Neutrophil (primary cell): ENCODE data around the gene FAT1.

Experiments used
- H3K27ac ChIP-seq: fragments of 200-600 bp; sonication (generic); 2 replicates; pipeline ENCODE4 v1.5.1; 2016; ENCODE audit warnings: mild to moderate bottlenecking, moderate library complexity
- H3K27me3 ChIP-seq: fragments of 200-600 bp; sonication (generic); 2 replicates; pipeline ENCODE4 v1.6.0; 2016; ENCODE audit warnings: mild to moderate bottlenecking
- H3K36me3 ChIP-seq: fragments of 200-600 bp; sonication (generic); 2 replicates; pipeline ENCODE4 v1.5.1; 2017
- H3K4me1 ChIP-seq, 2 experiments: fragments of 200-600 bp in 1 of 2; sonication (generic) in 1 of 2; 1 replicate in 1 of 2; 2 replicates in 1 of 2; pipeline versions ENCODE4 v1.5.1 to v1.6.1; 2013 to 2016; ENCODE audit warnings: low read depth in 1 of 2, low read length in 1 of 2, mild to moderate bottlenecking in 1 of 2, moderate library complexity in 1 of 2; ENCODE audit not compliant: control insufficient read depth in 1 of 2, insufficient read depth in 1 of 2
- H3K4me3 ChIP-seq, 2 experiments: fragments of 200-600 bp in 1 of 2; sonication (generic) in 1 of 2; 1 replicate in 1 of 2; 2 replicates in 1 of 2; pipeline ENCODE4 v1.5.1; 2013 to 2016; ENCODE audit warnings: low read depth in 1 of 2, low read length in 1 of 2, mild to moderate bottlenecking in 1 of 2, moderate library complexity in 1 of 2
- H3K9me3 ChIP-seq: fragments of 200-600 bp; sonication (generic); 2 replicates; pipeline ENCODE4 v1.5.1; 2016
- CTCF ChIP-seq: fragments of 200-600 bp; sonication (generic); IDR thresholded peaks from 2 replicates; pipeline ENCODE4 v1.5.1; 2016; ENCODE audit warnings: antibody characterized with exemption

The FAT1 gene

DNA sequence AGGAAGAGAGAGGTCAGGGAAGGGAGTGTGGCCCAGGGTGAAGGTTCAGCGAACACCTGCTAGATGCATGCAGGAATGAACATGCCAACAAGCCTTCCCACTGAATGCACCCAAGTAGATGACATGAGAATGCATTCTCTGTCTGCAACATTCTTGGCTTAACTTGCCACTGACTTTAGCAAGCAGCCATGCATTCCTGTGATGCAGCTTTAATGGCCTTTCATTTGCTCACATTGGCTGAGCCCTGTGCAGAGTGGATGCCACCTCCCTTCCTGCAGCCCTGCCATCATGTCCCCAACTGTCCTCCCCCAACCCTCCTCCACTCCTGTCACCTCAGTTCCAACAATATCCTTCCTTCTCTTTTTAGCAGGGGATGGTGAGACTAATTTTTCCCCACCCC, 143.0 kb downstream of the FAT1 start:
- no peaks in the 10 kb centered on the region for H3K36me3 ChIP-seq
- no peaks in the 10 kb centered on the region for H3K4me1 ChIP-seq
- no peak overlapping the region for H3K27ac ChIP-seq
- H3K9me3 ChIP-seq, result no peaks in the 10 kb centered on the region
- no peak overlapping the region for H3K4me3 ChIP-seq
- TF ChIP-seq CTCF, result no peak
- no peaks in the 10 kb centered on the region for H3K27me3 ChIP-seq

DNA sequence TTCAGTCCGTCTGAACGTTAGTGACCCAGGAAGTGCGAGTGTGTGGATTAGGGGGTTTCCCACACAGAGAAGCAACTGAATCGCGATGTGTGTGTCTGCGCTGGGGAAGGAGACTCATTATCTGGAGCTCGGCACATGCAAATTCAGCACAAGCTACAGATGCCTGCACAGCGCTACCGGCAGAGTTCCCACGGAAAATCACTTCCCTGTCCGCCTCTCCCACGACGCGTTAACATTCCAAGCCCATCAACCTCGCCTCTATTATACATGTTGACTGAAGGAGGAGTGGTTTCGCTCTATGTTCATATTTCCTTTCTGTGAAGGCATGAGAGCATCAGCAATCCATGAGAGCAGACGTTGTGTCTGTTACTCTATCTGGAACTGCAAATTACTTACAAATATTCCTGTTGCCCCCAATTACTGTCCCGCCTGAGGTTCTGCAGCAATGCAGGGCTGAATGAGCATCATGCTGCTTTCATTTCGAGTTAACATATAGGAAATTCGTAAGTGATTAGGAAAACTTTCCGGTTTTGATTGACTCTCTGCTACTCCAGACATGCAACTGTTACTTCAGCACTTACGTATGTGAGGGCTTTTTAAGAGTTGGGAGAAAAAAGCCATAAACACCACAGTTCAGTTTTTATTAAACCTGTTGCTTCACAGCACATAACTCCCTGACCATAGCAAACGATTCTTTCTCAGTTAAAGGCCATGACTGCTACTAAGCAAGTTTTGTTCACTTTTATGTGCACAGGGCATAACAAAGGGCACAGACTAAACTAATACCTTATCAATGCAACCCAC, 153.3 kb downstream of the FAT1 start:
- H3K27me3 ChIP-seq, result no peaks in the 10 kb centered on the region
- no peak overlapping the region for H3K4me3 ChIP-seq
- no peak for TF ChIP-seq CTCF
- no peaks in the 10 kb centered on the region for H3K36me3 ChIP-seq
- no peaks in the 10 kb centered on the region for H3K9me3 ChIP-seq
- no peak overlapping the region for H3K27ac ChIP-seq
- no peaks in the 10 kb centered on the region for H3K4me1 ChIP-seq

DNA sequence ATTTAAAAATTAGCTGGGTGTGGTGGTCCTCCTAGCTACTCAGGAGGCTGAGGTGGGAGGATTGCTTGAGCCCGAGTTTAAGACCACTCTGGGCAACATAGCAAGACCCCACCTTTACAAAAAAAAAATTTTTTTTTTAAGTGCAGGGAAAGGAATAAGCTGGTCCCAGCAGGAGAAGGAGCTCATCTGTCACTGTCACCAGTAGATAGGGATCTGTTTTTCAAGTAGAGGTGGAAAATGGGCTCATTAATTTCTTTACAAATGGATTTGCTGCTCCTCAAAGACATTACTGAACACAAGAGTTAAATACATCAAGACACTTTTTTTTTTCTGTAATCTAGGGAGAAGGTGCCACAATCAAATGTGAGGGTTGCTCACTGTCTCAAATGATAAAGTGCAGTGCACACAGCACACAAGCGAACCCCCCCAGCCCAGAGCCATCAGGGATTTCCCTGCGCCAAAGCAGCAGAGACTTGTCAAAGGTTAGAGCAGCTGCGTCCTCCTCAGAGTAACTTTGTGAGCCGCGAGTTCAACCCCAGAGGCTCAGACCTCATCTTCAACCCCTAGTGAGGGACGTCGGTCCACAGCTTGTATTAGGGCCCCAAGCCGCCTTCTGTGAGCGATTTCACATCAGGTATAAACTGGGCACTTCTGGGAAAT, 154.0 kb downstream of the FAT1 start:
- TF ChIP-seq CTCF, result no peak
- Histone ChIP-seq H3K27me3 (no peaks in the 10 kb centered on the region), H3K27ac (no peak overlapping the region), H3K9me3 (no peaks in the 10 kb centered on the region), H3K4me1 (no peaks in the 10 kb centered on the region), H3K4me3 (no peak overlapping the region), H3K36me3 (no peaks in the 10 kb centered on the region)

GRCh38 chr4:186566068-186566467, 157.6 kb downstream of the FAT1 start:
- no peak for TF ChIP-seq CTCF
- Histone ChIP-seq H3K9me3 (no peaks in the 10 kb centered on the region), H3K27me3 (no peaks in the 10 kb centered on the region), H3K4me1 (no peaks in the 10 kb centered on the region), H3K4me3 (no peak overlapping the region), H3K27ac (no peak overlapping the region), H3K36me3 (no peaks in the 10 kb centered on the region)

GRCh38 chr4:186563761-186564160, 159.9 kb downstream of the FAT1 start:
- H3K36me3 ChIP-seq, result no peaks in the 10 kb centered on the region
- H3K4me3 ChIP-seq, result no peak overlapping the region
- H3K27ac ChIP-seq, result no peak overlapping the region
- H3K27me3 ChIP-seq, result no peaks in the 10 kb centered on the region
- H3K9me3 ChIP-seq, result no peaks in the 10 kb centered on the region
- no peaks in the 10 kb centered on the region for H3K4me1 ChIP-seq
- no peak for TF ChIP-seq CTCF
